ENCODE results near the gene KCNJ11.

DNA sequence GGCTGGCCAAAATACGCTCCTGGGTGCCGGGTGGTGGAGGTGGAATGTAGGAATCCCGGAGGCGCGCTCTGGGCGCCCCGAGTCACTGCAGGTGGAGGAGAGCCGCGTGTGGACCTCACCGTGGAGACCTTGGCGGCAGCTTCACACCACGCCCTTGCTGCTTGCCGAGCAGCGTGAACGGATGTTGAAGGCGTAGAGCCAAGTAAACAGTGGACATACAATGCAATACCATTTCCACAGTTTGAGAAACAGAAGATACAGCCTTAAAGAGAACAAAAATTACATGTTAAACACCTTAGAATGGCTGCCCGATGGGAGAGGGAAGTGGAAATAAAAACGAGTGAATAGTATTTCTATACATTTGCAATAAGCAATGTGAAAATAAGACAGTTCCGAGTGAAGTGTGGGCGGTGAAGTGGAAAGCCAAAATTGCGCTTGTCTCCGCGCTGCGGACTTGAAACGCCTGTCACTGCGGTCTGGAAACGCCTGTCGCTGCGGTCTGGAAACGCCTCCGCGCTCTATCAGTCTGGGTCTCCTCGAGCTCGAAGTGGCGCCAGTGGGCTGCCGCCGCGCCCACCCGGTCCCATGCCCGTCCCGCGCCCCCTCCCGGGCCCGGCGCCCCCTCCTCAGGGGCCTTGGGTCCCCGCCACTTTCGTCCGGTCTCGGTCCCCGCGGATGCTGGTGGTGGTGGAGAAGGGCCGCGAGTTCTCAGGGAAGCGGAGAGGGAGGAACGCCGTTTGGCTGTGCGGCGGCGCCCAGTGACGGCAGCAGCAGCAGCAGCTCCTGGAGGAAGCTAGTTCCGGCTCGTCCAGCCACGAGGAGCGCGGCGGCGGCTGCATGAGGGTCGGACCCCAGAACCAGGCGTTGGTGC lies 35.3 kb downstream of the KCNJ11 start:
- TF ChIP-seq CTCF (IDR thresholded peaks at IDR 0.05) (no peak), POLR2A (IDR thresholded peaks at IDR 0.05) (no peak), POLR2AphosphoS5 (IDR thresholded peaks at IDR 0.05) (no peak)
